K562 (cell line): Measurements from ENCODE around the gene RHOV. TPM values are rescaled to one million over a fixed set of nuclear protein-coding genes. Genes with fewer than 3 reads are reported as not detected.
A peak's percentile ranks its signal among the peaks of the same experiment; 100 is the strongest.

Source experiments
- ARID3A ChIP-seq: IDR thresholded peaks from 2 replicates; pipeline ENCODE4 v1.6.1; 2012; ENCODE audit warnings: low read depth, low read length, improper control_type of control experiment, borderline replicate concordance
- C11orf30 ChIP-seq: fragments of 450-650 bp; IDR thresholded peaks from 2 replicates; pipeline ENCODE4 v1.6.1; 2016; ENCODE audit warnings: low read depth, mild to moderate bottlenecking
- DEAF1 ChIP-seq: fragments of 450-650 bp; formaldehyde crosslinking; IDR thresholded peaks from 2 replicates; pipeline ENCODE4 v1.4.0; 2020; ENCODE audit warnings: mild to moderate bottlenecking, moderate library complexity
- FOXJ2 ChIP-seq: fragments of 200-800 bp; sonication (Bioruptor generic); IDR thresholded peaks from 2 replicates; pipeline ENCODE4 v1.6.1; 2016; ENCODE audit warnings: missing genetic modification characterization, missing compliant biosample characterization
- GABPA ChIP-seq: fragments of 200-800 bp; sonication (Bioruptor generic); conservative IDR thresholded peaks from 2 replicates; pipeline ENCODE4 v1.6.1; 2016; ENCODE audit warnings: low read depth, missing genetic modification characterization, missing compliant biosample characterization
- GATA2 ChIP-seq: sonication (generic); formaldehyde crosslinking; IDR thresholded peaks from 2 replicates; pipeline ENCODE4 v1.4.0; 2020; ENCODE audit warnings: mild to moderate bottlenecking, missing genetic modification reagents
- HBP1 ChIP-seq: fragments of 450-650 bp; formaldehyde crosslinking; IDR thresholded peaks from 2 replicates; pipeline ENCODE4 v1.4.0; 2022; ENCODE audit warnings: missing genetic modification characterization
- HMBOX1 ChIP-seq: sonication (generic); IDR thresholded peaks from 2 replicates; pipeline ENCODE4 v1.6.1; 2016
- MAFK ChIP-seq: IDR thresholded peaks from 2 replicates; pipeline ENCODE4 v1.6.1; 2011; ENCODE audit warnings: low read length, improper control_type of control experiment
- NCOA4 ChIP-seq: fragments of 450-650 bp; IDR thresholded peaks from 2 replicates; pipeline ENCODE4 v1.6.1; 2018; ENCODE audit warnings: mild to moderate bottlenecking; ENCODE audit not compliant: partially characterized antibody
- NR2C2 ChIP-seq, 2 experiments: fragments of 200-800 bp in 1 of 2; sonication (Bioruptor generic) in 1 of 2; sonication (generic) in 1 of 2; formaldehyde crosslinking in 1 of 2; IDR thresholded peaks; 2 replicates each; pipeline versions ENCODE4 v1.6.1 to v1.8.0; 2016 to 2022; ENCODE audit warnings: mild to moderate bottlenecking in 1 of 2, missing compliant biosample characterization in 1 of 2, missing genetic modification characterization in 1 of 2, missing genetic modification reagents in 1 of 2
- TCF7 ChIP-seq: sonication (generic); IDR thresholded peaks from 2 replicates; pipeline ENCODE4 v1.6.1; 2016; ENCODE audit warnings: antibody characterized with exemption, borderline replicate concordance
- UBTF ChIP-seq, 2 experiments: IDR thresholded peaks; 2 replicates each; pipeline ENCODE4 v1.6.1; 2012; ENCODE audit warnings: improper control_type of control experiment in 2 of 2, low read depth in 2 of 2, low read length in 2 of 2, borderline replicate concordance in 1 of 2
- ZNF445 ChIP-seq: fragments of 250-450 bp; sonication (Bioruptor Pico); IDR thresholded peaks from 2 replicates; pipeline ENCODE4 v1.4.0; 2020; ENCODE audit warnings: low read depth, mild to moderate bottlenecking, moderate library complexity
- ZNF561 ChIP-seq: fragments of 450-650 bp; formaldehyde crosslinking; conservative IDR thresholded peaks from 2 replicates; pipeline ENCODE4 v1.4.0; 2020; ENCODE audit warnings: mild to moderate bottlenecking, moderate library complexity
- ZNF57 ChIP-seq: fragments of 450-650 bp; formaldehyde crosslinking; IDR thresholded peaks from 2 replicates; pipeline ENCODE4 v1.4.0; 2020; ENCODE audit warnings: mild to moderate bottlenecking, moderate library complexity
- ZNF586 ChIP-seq: fragments of 450-650 bp; formaldehyde crosslinking; conservative IDR thresholded peaks from 2 replicates; pipeline ENCODE4 v1.4.0; 2020; ENCODE audit warnings: mild to moderate bottlenecking, moderate library complexity
- ZNF668 ChIP-seq: fragments of 250-450 bp; sonication (Bioruptor Pico); IDR thresholded peaks from 2 replicates; pipeline ENCODE4 v1.8.0; 2022; ENCODE audit warnings: mild to moderate bottlenecking, inconsistent platforms
- ZNF696 ChIP-seq: fragments of 250-450 bp; sonication (Bioruptor Pico); conservative IDR thresholded peaks from 2 replicates; pipeline ENCODE4 v1.4.0; 2020; ENCODE audit warnings: mild to moderate bottlenecking, moderate library complexity
- ZSCAN29 ChIP-seq: fragments of 450-650 bp; IDR thresholded peaks from 2 replicates; pipeline ENCODE4 v1.6.1; 2017
- polyA plus RNA-seq, 8 experiments: library from polyadenylated mRNA; depleted of rRNA in 4 of 8; stranded (reverse) in 5 of 8; unstranded in 3 of 8; fragments of >200 nt; fragmentation: Nextera tagmentation in 2 of 8; fragmentation: Illumina TruSeq in 1 of 8; extraction: Ambion mirVana in 2 of 8; extraction: Trizol in 1 of 8; gene quantifications; 2 replicates each; pipeline versions ENCODE4 v1.2.1 to v1.2.3, GENCODE V29; 2011 to 2014; ENCODE audit warnings: inconsistent platforms in 1 of 8, missing spikeins in 1 of 8
- total RNA-seq, 7 experiments: library from RNA; depleted of rRNA in 6 of 7; stranded (reverse); fragments of >200 nt in 6 of 7; fragmentation: Illumina TruSeq in 2 of 7; extraction: Trizol in 2 of 7; gene quantifications; 2 replicates each; pipeline versions ENCODE4 v1.2.1 to v1.2.3, GENCODE V29; 2011 to 2021; ENCODE audit warnings: low replicate concordance in 1 of 7

The RHOV gene
- total and polyA plus RNA-seq, 9 of the 15 experiments (the other 6 are each of a cell fraction or from before 2014, with no cell fraction given), result 0.08 to 2.0 (median 1.1) TPM

- no peak for TF ChIP-seq ZNF561 (CRISPR knock-in tag)
- TF ChIP-seq UBTF (IDR thresholded peaks at IDR 0.05; ENCODE audit: borderline replicate concordance in 1 of 2, low read depth in 2 of 2, low read length in 2 of 2), result peak; percentile 41 to 85; a peak in 1 of 4 replicates
- no peak for TF ChIP-seq ZNF586 (CRISPR knock-in tag)
- TF ChIP-seq DEAF1 (CRISPR knock-in tag), result no peak
- TF ChIP-seq HBP1 (CRISPR knock-in tag), result 0 out of 2 replicates have a peak, but pooled peaks have one; percentile 45
- no peak for TF ChIP-seq ZSCAN29
- TF ChIP-seq ZNF445 (CRISPR knock-in tag), result no peak
- no peak for TF ChIP-seq HMBOX1
- no peak for TF ChIP-seq TCF7
- TF ChIP-seq ARID3A, result no peak
- no peak for TF ChIP-seq ZNF668 (CRISPR knock-in tag)
- no peak for TF ChIP-seq NCOA4
- TF ChIP-seq MAFK, result no peak
- peak; percentile 47 for TF ChIP-seq GATA2 (CRISPR knock-in tag)
- no peak for TF ChIP-seq ZNF696 (CRISPR knock-in tag)
- no peak; the same call in none of the 2 replicates for TF ChIP-seq GABPA
- TF ChIP-seq NR2C2 (CRISPR knock-in tag; IDR thresholded peaks at IDR 0.05), result no peak
- peak; percentile 85 for TF ChIP-seq NR2C2 (tag; IDR thresholded peaks at IDR 0.05)
- TF ChIP-seq FOXJ2 (tag), result no peak
- TF ChIP-seq ZNF57 (CRISPR knock-in tag), result no peak
- TF ChIP-seq C11orf30, result no peak
Observed at GRCh38 chr15:40894681-40895448, 20.8 kb upstream of the RHOV start (continued).
